NCI-H146 treated with DMSO at 0.1 percent for 48 hours (cell line): Measurements from ENCODE around the gene NOXRED1.

Source experiments
- DNase-seq: peaks from one replicate; lab custom pipeline; 2025; ENCODE audit not compliant: unreplicated experiment; lab: John Stamatoyannopoulos, UW

The NOXRED1 gene

GRCh38 chr14:77409131-77409533, 14.2 kb downstream of the NOXRED1 start:
- DNase-seq, result no peak

GRCh38 chr14:77407158-77407557, 16.2 kb downstream of the NOXRED1 start:
- DNase-seq, result no peak

- no peak for DNase-seq
Observed at GRCh38 chr14:77406718-77407117, 16.6 kb downstream of the NOXRED1 start.

GRCh38 chr14:77406086-77406485, 17.2 kb downstream of the NOXRED1 start:
- no peak for DNase-seq

- no peak for DNase-seq
Observed at GRCh38 chr14:77403768-77404167, 19.6 kb downstream of the NOXRED1 start.

- no peak for DNase-seq
Observed at GRCh38 chr14:77400216-77400615, 23.1 kb downstream of the NOXRED1 start.

- DNase-seq, result no peak
Observed at GRCh38 chr14:77390188-77390587, 33.1 kb downstream of the NOXRED1 start.

GRCh38 chr14:77378701-77379100, 44.6 kb downstream of the NOXRED1 start:
- DNase-seq, result no peak

- no peak for DNase-seq
Observed at GRCh38 chr14:77377502-77377844, 45.9 kb downstream of the NOXRED1 start.

- DNase-seq, result peak; percentile 56
Observed at GRCh38 chr14:77376771-77377501, 46.4 kb downstream of the NOXRED1 start, which contains the start of the genes SAMD15 and TMED8. TSS of gene SAMD15 (plus strand) at chr14:77377379. CDS start at chr14:77377419, 40 bp downstream. TSS of gene TMED8 (minus strand) at chr14:77377094. CDS start at chr14:77377053, 41 bp downstream.

- DNase-seq, result no peak
Observed at GRCh38 chr14:77375973-77376770, 47.2 kb downstream of the NOXRED1 start.

- DNase-seq, result no peak
Observed at GRCh38 chr14:77375164-77375950, 48.0 kb downstream of the NOXRED1 start.

GRCh38 chr14:77372304-77372841, 51.0 kb downstream of the NOXRED1 start:
- no peak for DNase-seq

GRCh38 chr14:77369285-77369684, 54.0 kb downstream of the NOXRED1 start:
- no peak for DNase-seq

- DNase-seq, result no peak
Observed at GRCh38 chr14:77364146-77364545, 59.2 kb downstream of the NOXRED1 start.

GRCh38 chr14:77359626-77360025, 63.7 kb downstream of the NOXRED1 start:
- no peak for DNase-seq

GRCh38 chr14:77356899-77357298, 66.4 kb downstream of the NOXRED1 start:
- no peak for DNase-seq

- no peak for DNase-seq
Observed at GRCh38 chr14:77355811-77356210, 67.5 kb downstream of the NOXRED1 start.

GRCh38 chr14:77353469-77354141, 69.7 kb downstream of the NOXRED1 start:
- DNase-seq, result no peak

- no peak for DNase-seq
Observed at GRCh38 chr14:77347751-77348150, 75.6 kb downstream of the NOXRED1 start.

GRCh38 chr14:77346495-77346894, 76.8 kb downstream of the NOXRED1 start:
- DNase-seq, result no peak
